OCI-LY1 (cell line): ENCODE measurements around the gene SLC22A25.

Source experiments
- H2AFZ ChIP-seq: fragments of 200-600 bp; sonication (generic), shearing (Covaris generic); 2 replicates; pipeline ENCODE4 v1.6.0; 2014; ENCODE audit warnings: antibody characterized with exemption, mild to moderate bottlenecking, low read length
- H3F3A ChIP-seq: fragments of 200-600 bp; sonication (generic), shearing (Covaris generic); 2 replicates; pipeline ENCODE4 v1.6.0; 2014; ENCODE audit warnings: mild to moderate bottlenecking, antibody characterized with exemption, low read length, moderate library complexity; ENCODE audit not compliant: insufficient read depth
- H3K27ac ChIP-seq: fragments of 200-600 bp; sonication (generic); 2 replicates; pipeline ENCODE4 v1.5.1; 2014; ENCODE audit warnings: low read length, mixed run types, mild to moderate bottlenecking, low read depth; ENCODE audit not compliant: poor library complexity, severe bottlenecking
- H3K27me3 ChIP-seq: fragments of 200-600 bp; sonication (generic); 2 replicates; pipeline ENCODE4 v1.6.0; 2014; ENCODE audit warnings: antibody characterized with exemption, mild to moderate bottlenecking, low read length, moderate library complexity; ENCODE audit not compliant: insufficient read depth
- H3K36me3 ChIP-seq: fragments of 200-600 bp; sonication (generic); 2 replicates; pipeline ENCODE4 v1.6.1; 2014; ENCODE audit warnings: mild to moderate bottlenecking, antibody characterized with exemption, low read length, moderate library complexity, mixed read lengths; ENCODE audit not compliant: insufficient read depth
- H3K4me1 ChIP-seq: fragments of 200-600 bp; sonication (generic); 2 replicates; pipeline ENCODE4 v1.5.1; 2014; ENCODE audit warnings: mild to moderate bottlenecking, low read length, moderate library complexity; ENCODE audit not compliant: insufficient read depth, severe bottlenecking
- H3K4me2 ChIP-seq: fragments of 200-600 bp; sonication (generic), shearing (Covaris generic); 2 replicates; pipeline ENCODE4 v1.6.1; 2014; ENCODE audit warnings: low read length
- H3K4me3 ChIP-seq: fragments of 200-600 bp; sonication (generic); 2 replicates; pipeline ENCODE4 v1.5.1; 2014; ENCODE audit warnings: low read length, low read depth, mild to moderate bottlenecking, mixed read lengths; ENCODE audit not compliant: poor library complexity, severe bottlenecking
- H3K79me2 ChIP-seq: fragments of 200-600 bp; shearing (Covaris generic); 2 replicates; pipeline ENCODE4 v1.6.1; 2016; ENCODE audit warnings: mixed run types, low read length, mixed read lengths; ENCODE audit not compliant: insufficient read depth
- H3K9ac ChIP-seq: fragments of 200-600 bp; sonication (generic), shearing (Covaris generic); 2 replicates; pipeline ENCODE4 v1.6.1; 2014; ENCODE audit warnings: mild to moderate bottlenecking, low read length, mixed read lengths
- H3K9me2 ChIP-seq: fragments of 200-600 bp; sonication (generic), shearing (Covaris generic); 2 replicates; pipeline ENCODE4 v1.6.1; 2014; ENCODE audit warnings: low read depth, mild to moderate bottlenecking, low read length, mixed read lengths
- H3K9me3 ChIP-seq: fragments of 200-600 bp; shearing (Covaris generic); 2 replicates; pipeline ENCODE4 v1.6.1; 2014; ENCODE audit warnings: low read length, mixed read lengths
- H4K20me1 ChIP-seq: fragments of 200-600 bp; sonication (generic), shearing (Covaris generic); 2 replicates; pipeline ENCODE4 v1.6.0; 2016; ENCODE audit warnings: mild to moderate bottlenecking, low read length; ENCODE audit not compliant: insufficient read depth
- CTCF ChIP-seq: fragments of 200-600 bp; sonication (generic), shearing (Covaris generic); IDR thresholded peaks from 2 replicates; pipeline ENCODE4 v1.5.1; 2017; ENCODE audit warnings: mild to moderate bottlenecking, antibody characterized with exemption, low read length, moderate library complexity, mixed read lengths
- EZH2 ChIP-seq: fragments of 200-600 bp; sonication (generic), shearing (Covaris generic); IDR thresholded peaks from 2 replicates; pipeline ENCODE4 v1.8.0; 2017; ENCODE audit warnings: borderline replicate concordance, mixed run types, mild to moderate bottlenecking, antibody characterized with exemption, low read length, moderate library complexity, mixed read lengths

The SLC22A25 gene

GRCh38 chr11:63227521-63228107, 15.8 kb downstream of the SLC22A25 start:
- Histone ChIP-seq H4K20me1 (no peaks in the 10 kb centered on the region), H3K4me1 (no peaks in the 10 kb centered on the region), H3K4me2 (no peak overlapping the region), H3K79me2 (no peaks in the 10 kb centered on the region), H3K27ac (no peak overlapping the region), H3K9me2 (no peaks in the 10 kb centered on the region), H3K9ac (no peak overlapping the region), H3K27me3 (no peaks in the 10 kb centered on the region), H3F3A (no peaks in the 10 kb centered on the region), H2AFZ (no peak overlapping the region), H3K9me3 (no peaks in the 10 kb centered on the region), H3K36me3 (no peaks in the 10 kb centered on the region), H3K4me3 (no peak overlapping the region)
- TF ChIP-seq EZH2 (no peak), CTCF (no peak)

GRCh38 chr11:63226488-63227114, 16.8 kb downstream of the SLC22A25 start:
- H3K4me2 ChIP-seq, result no peak overlapping the region
- no peaks in the 10 kb centered on the region for H4K20me1 ChIP-seq
- no peak overlapping the region for H3K4me3 ChIP-seq
- no peaks in the 10 kb centered on the region for H3K27me3 ChIP-seq
- no peaks in the 10 kb centered on the region for H3F3A ChIP-seq
- H2AFZ ChIP-seq, result no peak overlapping the region
- no peaks in the 10 kb centered on the region for H3K79me2 ChIP-seq
- no peak overlapping the region for H3K9ac ChIP-seq
- no peaks in the 10 kb centered on the region for H3K9me2 ChIP-seq
- H3K9me3 ChIP-seq, result no peaks in the 10 kb centered on the region
- no peak overlapping the region for H3K27ac ChIP-seq
- H3K4me1 ChIP-seq, result no peaks in the 10 kb centered on the region
- TF ChIP-seq CTCF, result no peak
- H3K36me3 ChIP-seq, result no peaks in the 10 kb centered on the region

GRCh38 chr11:63214093-63214492, 29.3 kb downstream of the SLC22A25 start:
- Histone ChIP-seq H3K9me3 (no peaks in the 10 kb centered on the region), H3K4me2 (no peak overlapping the region), H3K36me3 (no peaks in the 10 kb centered on the region), H4K20me1 (no peaks in the 10 kb centered on the region), H2AFZ (no peak overlapping the region), H3K27ac (no peak overlapping the region), H3K9me2 (no peaks in the 10 kb centered on the region), H3K4me3 (no peak overlapping the region), H3K9ac (no peak overlapping the region), H3K27me3 (no peaks in the 10 kb centered on the region), H3F3A (no peaks in the 10 kb centered on the region), H3K4me1 (no peaks in the 10 kb centered on the region), H3K79me2 (no peaks in the 10 kb centered on the region)
- TF ChIP-seq EZH2 (no peak), CTCF (no peak)
